Right lobe of liver (tissue), 4 donors: ENCODE measurements around the gene HOXA3.

ENCODE experiments used
- POLR2A ChIP-seq: fragments of 450-650 bp; IDR thresholded peaks from one replicate; pipeline ENCODE4 v1.6.1; 2017; ENCODE audit warnings: antibody characterized with exemption, mild to moderate bottlenecking
- TF ChIP-seq, protein P1 (sequence below), 4 donors: fragments of 200-600 bp in 3 of 4; fragments of 450-650 bp in 1 of 4; IDR thresholded peaks; one replicate each; pipeline versions ENCODE4 v1.5.1 to v1.8.0; 2016 to 2022; ENCODE audit warnings: antibody characterized with exemption in 4 of 4, mild to moderate bottlenecking in 2 of 4
- donor health status: DM: no; HTN: no; CAD: no.
- donor health status: DM: no; HTN: no; CAD: no.
- donor health status: DM: no; HTN: yes; CAD: no.

DNA sequence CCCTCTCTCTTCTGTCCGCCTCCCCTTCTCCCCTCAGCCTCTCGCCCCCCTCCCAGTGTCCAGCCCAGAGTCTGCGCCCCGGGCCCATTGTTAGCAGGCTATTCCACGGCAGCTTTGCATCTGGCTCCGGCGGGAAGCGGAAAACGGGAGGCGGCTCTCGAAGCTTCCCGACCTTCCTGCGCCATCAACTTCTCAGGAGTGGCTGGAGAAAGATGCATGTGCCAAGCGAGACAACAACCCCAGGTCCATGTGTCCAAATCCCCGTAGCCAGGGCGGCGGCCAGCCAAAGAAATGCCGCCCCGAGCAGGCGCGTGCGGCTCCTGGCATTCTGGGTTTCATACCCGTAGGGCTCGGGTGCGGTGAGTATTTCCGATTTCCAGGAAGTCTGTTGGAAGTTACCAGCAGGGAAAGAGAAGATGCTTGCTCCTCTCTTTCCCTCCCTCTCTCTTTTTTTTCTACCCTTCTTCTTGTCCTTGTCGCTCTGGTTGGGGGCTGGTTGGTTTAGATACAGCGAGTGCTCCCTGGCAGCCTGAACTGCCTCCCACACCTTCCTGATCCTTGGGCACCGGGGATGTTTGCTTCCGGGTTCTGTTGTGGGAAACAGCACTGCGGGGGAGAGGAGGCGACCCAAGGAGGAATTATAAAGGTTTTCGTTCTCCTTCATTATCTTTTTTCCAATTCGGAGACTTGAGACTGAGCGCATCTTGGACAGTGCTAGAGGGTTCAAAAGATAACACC lies 48.7 kb downstream of the HOXA3 start:
- TF ChIP-seq, protein P1, sequence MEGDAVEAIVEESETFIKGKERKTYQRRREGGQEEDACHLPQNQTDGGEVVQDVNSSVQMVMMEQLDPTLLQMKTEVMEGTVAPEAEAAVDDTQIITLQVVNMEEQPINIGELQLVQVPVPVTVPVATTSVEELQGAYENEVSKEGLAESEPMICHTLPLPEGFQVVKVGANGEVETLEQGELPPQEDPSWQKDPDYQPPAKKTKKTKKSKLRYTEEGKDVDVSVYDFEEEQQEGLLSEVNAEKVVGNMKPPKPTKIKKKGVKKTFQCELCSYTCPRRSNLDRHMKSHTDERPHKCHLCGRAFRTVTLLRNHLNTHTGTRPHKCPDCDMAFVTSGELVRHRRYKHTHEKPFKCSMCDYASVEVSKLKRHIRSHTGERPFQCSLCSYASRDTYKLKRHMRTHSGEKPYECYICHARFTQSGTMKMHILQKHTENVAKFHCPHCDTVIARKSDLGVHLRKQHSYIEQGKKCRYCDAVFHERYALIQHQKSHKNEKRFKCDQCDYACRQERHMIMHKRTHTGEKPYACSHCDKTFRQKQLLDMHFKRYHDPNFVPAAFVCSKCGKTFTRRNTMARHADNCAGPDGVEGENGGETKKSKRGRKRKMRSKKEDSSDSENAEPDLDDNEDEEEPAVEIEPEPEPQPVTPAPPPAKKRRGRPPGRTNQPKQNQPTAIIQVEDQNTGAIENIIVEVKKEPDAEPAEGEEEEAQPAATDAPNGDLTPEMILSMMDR (IDR thresholded peaks at IDR 0.05) = no peak
- no peak for TF ChIP-seq POLR2A
